Breast epithelium (tissue), 3 donors: Measurements from ENCODE around the gene NUCKS1.

Experiments used
- POLR2A ChIP-seq: fragments of 450-650 bp; IDR thresholded peaks from one replicate; pipeline ENCODE4 v1.6.1; 2016; ENCODE audit warnings: antibody characterized with exemption, mild to moderate bottlenecking, moderate library complexity
- POLR2AphosphoS5 ChIP-seq, 3 donors: sonication (generic); formaldehyde crosslinking; IDR thresholded peaks; one replicate each; pipeline ENCODE4 v1.6.1; 2017; ENCODE audit warnings: antibody characterized with exemption in 3 of 3
- TF ChIP-seq, protein P1 (sequence below), 3 donors: fragments of 450-650 bp; IDR thresholded peaks; one replicate each; pipeline ENCODE4 v1.5.1; 2016 to 2017; ENCODE audit warnings: antibody characterized with exemption in 3 of 3, mild to moderate bottlenecking in 3 of 3, moderate library complexity in 3 of 3

GRCh38 chr1:205714906-205715246 is 35.1 kb downstream of the NUCKS1 start:
- TF ChIP-seq, protein P1, sequence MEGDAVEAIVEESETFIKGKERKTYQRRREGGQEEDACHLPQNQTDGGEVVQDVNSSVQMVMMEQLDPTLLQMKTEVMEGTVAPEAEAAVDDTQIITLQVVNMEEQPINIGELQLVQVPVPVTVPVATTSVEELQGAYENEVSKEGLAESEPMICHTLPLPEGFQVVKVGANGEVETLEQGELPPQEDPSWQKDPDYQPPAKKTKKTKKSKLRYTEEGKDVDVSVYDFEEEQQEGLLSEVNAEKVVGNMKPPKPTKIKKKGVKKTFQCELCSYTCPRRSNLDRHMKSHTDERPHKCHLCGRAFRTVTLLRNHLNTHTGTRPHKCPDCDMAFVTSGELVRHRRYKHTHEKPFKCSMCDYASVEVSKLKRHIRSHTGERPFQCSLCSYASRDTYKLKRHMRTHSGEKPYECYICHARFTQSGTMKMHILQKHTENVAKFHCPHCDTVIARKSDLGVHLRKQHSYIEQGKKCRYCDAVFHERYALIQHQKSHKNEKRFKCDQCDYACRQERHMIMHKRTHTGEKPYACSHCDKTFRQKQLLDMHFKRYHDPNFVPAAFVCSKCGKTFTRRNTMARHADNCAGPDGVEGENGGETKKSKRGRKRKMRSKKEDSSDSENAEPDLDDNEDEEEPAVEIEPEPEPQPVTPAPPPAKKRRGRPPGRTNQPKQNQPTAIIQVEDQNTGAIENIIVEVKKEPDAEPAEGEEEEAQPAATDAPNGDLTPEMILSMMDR (IDR thresholded peaks at IDR 0.05) = no peak
- TF ChIP-seq POLR2A = no peak
- no peak for TF ChIP-seq POLR2AphosphoS5 (IDR thresholded peaks at IDR 0.05)
